ENCODE data around the gene DARS2.
"Not testable (repeated sequence)": the region's sequence is repeated elsewhere in the genome, so short reads cannot be mapped to it uniquely, and the experiment has no call there.

The DARS2 gene

DNA sequence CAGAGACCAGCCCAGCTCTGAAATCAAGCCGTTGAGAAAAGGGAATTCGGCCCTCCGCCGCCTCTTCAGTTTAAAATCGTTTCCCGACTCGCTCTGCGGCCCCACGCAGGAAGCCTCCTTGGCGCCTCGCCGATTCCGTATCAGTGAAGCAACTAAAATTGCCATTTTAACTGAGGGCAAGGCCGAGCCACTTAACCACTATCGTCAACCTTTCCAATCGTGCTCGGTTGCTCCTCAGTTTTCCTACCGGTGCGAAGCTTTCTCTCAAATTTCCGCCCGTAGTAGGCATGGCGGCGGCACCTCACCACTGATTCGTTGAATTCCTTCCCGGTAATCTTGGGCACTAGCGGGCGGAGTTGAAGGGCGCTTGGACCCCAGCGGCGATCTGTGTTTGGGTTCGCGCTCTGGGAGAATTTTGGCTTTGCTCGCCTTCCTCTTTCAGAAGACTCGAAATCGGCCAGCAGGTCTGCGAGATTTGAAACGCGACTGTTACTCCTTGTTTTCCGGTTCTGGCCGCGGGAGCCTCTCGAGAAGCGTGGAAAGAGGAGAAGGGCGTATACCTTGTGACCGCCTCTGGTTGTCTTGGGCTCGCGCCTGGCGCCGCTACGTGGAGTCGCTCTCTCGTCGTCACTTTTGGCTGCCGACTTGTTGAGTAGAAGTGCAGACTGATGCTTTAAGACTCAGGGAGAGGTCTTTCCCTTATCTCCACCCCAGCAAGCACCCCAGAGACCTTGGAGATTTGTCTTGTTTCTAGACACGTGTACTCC lies at the start of gene DARS2, which contains the start of gene CENPL:
DARS2 (plus strand) TSS at position 359 of the 767 bp plus-strand sequence. CDS start 557 bp downstream, outside the sequence.
CENPL (minus strand) TSS at position 569 of the 767 bp plus-strand sequence. CDS start 13,584 bp downstream, outside the sequence.
- peak; percentile 61 to 85 (median 74) for DNase-seq (ENCODE audit: low read depth in 4 of 4, low spot score in 1 of 4)

DNA sequence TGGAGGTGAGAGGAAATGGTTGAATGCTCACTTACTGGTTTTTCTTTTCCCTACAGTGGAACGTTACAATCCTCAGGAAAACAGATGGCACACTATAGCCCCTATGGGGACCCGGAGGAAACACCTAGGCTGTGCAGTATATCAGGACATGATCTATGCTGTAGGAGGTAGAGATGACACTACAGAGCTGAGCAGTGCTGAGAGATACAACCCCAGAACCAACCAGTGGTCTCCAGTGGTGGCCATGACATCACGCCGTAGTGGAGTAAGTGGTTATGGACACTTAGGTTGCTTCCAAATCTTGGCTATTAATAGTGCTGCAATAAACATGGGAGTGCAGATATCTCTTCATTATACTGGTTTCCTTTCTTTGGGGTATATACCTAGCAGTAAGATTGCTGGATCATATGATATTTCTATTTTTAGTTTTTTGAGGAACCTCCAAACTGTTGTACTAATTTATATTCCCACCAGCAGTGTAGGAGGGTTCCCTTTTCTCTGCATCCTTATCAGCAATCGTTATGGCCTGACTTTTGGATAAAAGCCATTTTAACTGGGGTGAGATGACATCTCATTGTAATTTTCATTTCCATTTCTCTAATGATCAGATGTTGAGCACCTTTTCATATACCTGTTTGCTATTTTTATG lies 48.8 kb upstream of the DARS2 start:
- DNase-seq (ENCODE audit: low read depth in 4 of 4, low spot score in 1 of 4), result no peak

- DNase-seq (ENCODE audit: low read depth in 4 of 4, low spot score in 1 of 4), result no peak
Observed at GRCh38 chr1:173779936-173780335, 44.5 kb upstream of the DARS2 start.

DNA sequence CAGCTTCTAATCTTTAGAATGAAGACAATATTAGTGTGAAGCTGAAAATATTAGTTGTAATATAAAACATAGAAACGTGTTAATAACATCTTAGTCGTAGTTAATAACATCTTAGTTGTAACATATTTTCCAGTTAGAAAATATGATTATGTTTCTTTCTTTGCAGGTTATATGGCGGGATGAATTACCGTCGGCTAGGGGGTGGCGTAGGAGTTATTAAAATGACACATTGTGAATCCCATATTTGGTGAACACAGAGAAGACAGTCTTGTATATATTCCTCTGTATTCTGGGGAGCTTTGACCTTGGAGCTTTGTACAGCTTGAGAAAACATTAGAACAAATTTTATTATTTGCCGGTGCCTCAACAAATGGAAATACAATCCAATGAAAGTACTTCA lies 39.5 kb upstream of the DARS2 start:
- no peak for DNase-seq (ENCODE audit: low read depth in 4 of 4, low spot score in 1 of 4)

GRCh38 chr1:173789841-173790240 lies 34.6 kb upstream of the DARS2 start:
- DNase-seq (ENCODE audit: low read depth in 4 of 4, low spot score in 1 of 4), result no peak

DNA sequence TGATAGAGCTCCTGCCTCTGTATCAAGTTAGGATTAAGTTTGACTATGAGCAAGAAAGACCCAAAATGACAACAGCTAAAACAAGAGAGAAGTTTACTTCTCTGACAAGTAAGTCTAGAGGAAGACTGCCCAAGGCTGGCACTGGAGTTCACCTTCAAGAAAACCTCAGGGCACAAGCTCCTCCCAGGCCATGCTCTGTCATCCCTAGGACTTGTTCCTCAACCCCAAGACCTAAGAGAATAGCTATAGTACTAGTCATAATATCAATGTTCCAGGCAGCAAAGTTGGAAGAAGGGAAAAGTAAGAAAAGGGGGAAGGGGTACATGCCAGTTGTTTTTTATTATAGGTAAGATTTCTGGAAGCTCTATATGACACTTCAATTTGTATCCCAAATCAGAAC lies 26.4 kb upstream of the DARS2 start:
- DNase-seq (ENCODE audit: low read depth in 4 of 4, low spot score in 1 of 4), result no peak

DNA sequence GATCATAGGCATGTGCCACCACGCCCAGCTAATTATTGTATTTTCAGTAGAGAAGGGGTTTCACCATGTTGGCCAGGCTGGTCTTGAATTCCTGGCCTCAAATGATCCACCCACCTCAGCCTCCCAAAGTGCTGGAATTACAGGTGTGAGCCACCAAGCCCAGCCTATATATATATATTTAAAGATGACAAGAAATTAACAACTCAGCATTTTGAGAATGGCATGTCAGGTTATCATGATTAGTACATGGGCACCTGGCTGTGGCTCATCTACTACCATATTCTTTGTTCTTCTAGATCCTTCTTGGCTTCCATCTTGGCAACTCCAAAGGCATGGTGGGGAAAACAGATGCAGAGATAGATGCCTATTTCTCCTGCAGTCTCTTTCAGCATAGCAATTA lies 24.5 kb upstream of the DARS2 start:
- DNase-seq (ENCODE audit: low read depth in 4 of 4, low spot score in 1 of 4), result not testable (repeated sequence)

- DNase-seq (ENCODE audit: low read depth in 4 of 4, low spot score in 1 of 4), result no peak
Observed at GRCh38 chr1:173802961-173803360, 21.5 kb upstream of the DARS2 start.

GRCh38 chr1:173813654-173814053 lies 10.8 kb upstream of the DARS2 start:
- DNase-seq (ENCODE audit: low read depth in 4 of 4, low spot score in 1 of 4), result not testable (repeated sequence)

DNA sequence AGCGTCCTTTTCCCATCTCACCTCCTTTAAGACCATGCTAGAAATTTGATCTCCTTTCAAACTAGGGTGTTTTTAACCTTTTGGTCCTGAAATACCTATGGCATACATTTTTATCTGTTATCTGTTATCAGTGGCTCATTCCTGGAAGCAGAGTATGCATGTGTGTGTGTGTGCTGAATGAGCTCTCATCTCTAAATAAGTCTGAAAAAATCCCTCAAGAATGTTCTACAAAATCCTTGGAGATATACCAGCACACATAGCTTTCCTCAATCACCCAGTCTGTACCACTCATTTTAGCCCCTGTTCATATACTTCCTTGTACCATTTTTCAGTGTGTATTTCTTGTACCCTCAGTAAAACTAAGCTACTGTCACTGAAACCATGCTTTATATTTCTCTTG lies 6.0 kb upstream of the DARS2 start:
- no peak for DNase-seq (ENCODE audit: low read depth in 4 of 4, low spot score in 1 of 4)

- DNase-seq (ENCODE audit: low read depth in 4 of 4, low spot score in 1 of 4), result no peak
Observed at GRCh38 chr1:173821680-173822079, 2.8 kb upstream of the DARS2 start.

GRCh38 chr1:173823781-173824314 lies 625 bp upstream of the DARS2 start:
- no peak for DNase-seq (ENCODE audit: low read depth in 4 of 4, low spot score in 1 of 4)

- no peak for DNase-seq (ENCODE audit: low read depth in 4 of 4, low spot score in 1 of 4)
Observed at GRCh38 chr1:173827611-173828010, 3.1 kb downstream of the DARS2 start.

DNA sequence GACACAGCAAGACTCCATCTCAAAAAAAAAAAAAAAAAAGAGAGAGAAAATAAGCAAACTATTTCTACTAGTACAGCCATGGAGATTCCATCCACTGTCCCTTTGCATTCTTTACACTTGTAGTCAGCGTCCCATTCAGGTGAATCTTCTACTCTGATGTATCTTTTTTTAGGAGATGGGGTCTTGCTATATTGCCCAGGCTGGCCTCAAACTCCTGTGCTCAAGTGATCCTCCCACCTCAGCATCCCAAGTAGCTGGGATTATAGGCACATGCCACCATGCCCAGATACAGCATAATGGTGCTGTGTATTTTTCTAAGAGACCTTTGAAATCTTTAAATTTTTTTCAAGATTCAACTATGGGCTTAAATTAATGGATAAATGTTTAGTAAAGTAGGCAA lies 8.3 kb downstream of the DARS2 start:
- no peak for DNase-seq (ENCODE audit: low read depth in 4 of 4, low spot score in 1 of 4)

GRCh38 chr1:173852105-173852504 lies 27.6 kb downstream of the DARS2 start:
- DNase-seq (ENCODE audit: low read depth in 4 of 4, low spot score in 1 of 4), result no peak

DNA sequence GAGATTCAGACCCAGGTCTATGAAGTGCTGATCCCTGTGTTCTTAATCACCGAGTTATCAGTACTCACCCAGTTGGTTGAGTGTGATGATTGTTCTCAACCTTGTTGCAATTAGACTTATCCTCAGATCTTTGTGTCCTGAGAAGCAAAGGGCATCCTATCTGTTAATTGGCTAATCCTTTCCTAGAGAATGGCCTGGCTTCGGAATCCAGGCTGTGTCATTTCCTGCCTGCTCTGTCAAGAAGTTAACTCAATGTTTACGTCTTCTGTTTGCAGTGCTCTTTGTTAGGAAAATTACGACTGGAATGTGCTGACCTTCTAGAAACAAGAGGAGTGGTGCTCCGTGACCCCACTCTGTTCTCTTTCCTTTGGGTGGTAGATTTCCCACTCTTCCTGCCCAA lies 28.6 kb downstream of the DARS2 start:
- no peak for DNase-seq (ENCODE audit: low read depth in 4 of 4, low spot score in 1 of 4)

- no peak for DNase-seq (ENCODE audit: low read depth in 4 of 4, low spot score in 1 of 4)
Observed at GRCh38 chr1:173856014-173856413, 31.5 kb downstream of the DARS2 start.

GRCh38 chr1:173856903-173857302 lies 32.4 kb downstream of the DARS2 start:
- DNase-seq (ENCODE audit: low read depth in 4 of 4, low spot score in 1 of 4), result no peak

DNA sequence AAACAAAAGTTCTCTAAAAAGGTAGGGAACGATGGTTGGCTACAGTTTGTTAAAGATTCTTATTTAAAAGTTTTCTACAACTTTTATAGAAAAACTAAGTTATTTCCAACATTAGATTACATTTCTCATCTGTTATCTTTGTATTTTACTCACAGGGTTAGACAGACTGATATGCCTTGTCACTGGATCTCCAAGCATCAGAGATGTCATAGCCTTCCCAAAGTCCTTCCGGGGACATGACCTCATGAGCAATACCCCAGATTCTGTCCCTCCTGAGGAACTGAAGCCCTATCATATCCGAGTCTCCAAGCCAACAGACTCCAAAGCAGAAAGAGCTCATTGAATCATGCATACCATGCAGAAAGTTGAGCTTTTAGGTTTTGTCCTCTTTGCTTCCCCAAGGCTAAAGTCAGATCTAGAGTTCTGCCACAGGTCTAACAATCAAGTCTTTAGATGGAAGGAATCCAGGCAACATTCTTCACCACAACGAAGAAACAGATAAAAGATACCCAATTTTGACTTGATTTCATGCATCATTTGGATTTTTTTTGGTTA lies 33.0 kb downstream of the DARS2 start:
- no peak for DNase-seq (ENCODE audit: low read depth in 4 of 4, low spot score in 1 of 4)

DNA sequence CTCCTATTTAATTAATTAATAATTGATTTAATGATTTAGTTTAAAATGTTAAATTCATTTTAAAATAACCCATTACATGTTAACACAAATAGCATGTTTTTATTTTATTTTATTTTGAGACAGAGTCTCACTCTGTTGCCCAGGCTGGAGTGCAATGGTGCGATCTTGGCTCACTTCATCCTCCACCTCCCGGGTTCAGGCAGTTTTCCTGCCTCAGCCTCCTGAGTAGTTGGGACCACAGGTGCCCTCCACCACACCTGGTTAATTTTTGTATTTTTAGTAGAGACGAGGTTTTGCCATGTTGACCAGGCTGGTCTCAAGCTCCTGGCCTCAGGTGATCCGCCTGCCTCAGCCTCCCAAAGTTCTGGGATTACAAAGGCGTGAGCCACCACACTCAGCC lies 35.1 kb downstream of the DARS2 start:
- not testable (repeated sequence) for DNase-seq (ENCODE audit: low read depth in 4 of 4, low spot score in 1 of 4)

DNA sequence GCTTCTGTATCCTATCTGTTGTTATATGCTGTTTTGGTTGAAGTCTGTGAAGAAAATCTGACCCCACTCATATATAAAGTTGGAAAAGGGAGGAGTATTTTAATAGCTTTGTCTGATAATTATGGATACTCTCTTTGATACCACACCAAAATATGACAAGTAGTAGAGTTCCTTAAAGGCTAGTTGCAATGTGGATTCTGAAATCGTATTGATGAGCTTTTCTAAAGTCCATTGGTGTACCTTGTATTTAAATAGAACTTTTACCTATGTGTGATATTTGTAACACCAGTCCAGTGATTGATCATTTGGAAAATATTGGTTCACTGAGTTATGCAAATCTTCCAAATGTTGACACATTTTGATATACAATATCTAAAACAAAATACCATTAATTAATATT lies 35.6 kb downstream of the DARS2 start:
- no peak for DNase-seq (ENCODE audit: low read depth in 4 of 4, low spot score in 1 of 4)

DNA sequence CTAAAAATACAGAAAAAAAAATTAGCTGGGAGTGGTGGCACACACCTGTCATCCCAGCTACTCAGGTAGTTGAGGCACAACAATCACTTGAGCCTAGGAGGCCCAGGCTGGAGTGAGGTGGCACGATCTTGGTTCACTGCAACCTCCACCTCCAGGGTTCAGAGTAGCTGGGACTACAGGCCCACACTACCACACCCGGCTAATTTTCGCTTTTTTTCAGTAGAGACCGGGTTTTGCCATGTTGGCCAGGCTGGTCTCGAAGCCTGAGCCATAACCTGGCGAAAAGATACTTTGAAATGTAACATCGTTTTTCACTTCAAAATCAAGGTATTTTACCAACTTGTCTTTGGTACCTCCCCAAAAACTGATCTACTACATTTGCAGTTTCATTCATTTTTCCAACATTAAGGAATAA lies 37.3 kb downstream of the DARS2 start:
- DNase-seq (ENCODE audit: low read depth in 4 of 4, low spot score in 1 of 4), result peak in 2 of 4 experiments; percentile 36

Data from stimulated activated CD4-positive, alpha-beta T cell treated with anti-CD3 and anti-CD28 coated beads, Interleukin-1b, Interleukin-23, amount 100 ng/mL, for 24 hours (primary cell).